AG04450 (cell line): ENCODE measurements around the gene COL6A3. TPM values are rescaled to one million over a fixed set of nuclear protein-coding genes. Genes with fewer than 3 reads are reported as not detected.

ENCODE experiments used
- CTCF ChIA-PET: fragments of 300-600, 350-600 bp; formaldehyde crosslinking; extraction: SDS; loops from one replicate; lab custom pipeline; 2022; ENCODE audit warnings: antibody characterized with exemption, inconsistent platforms; lab: Charles Lee
- POLR2A ChIA-PET: fragments of 350-600 bp; formaldehyde crosslinking; extraction: SDS; loops from one replicate; lab custom pipeline; 2021; ENCODE audit warnings: antibody characterized with exemption, inconsistent platforms; lab: Yijun Ruan, JAX
- DNase-seq: peaks from one replicate; pipeline ENCODE4 v3.0.0-alpha.2; 2011; ENCODE audit warnings: low read depth, low spot score
- H3K27ac ChIP-seq: one replicate; pipeline ENCODE4 v1.5.1; 2012; ENCODE audit warnings: low read depth, low read length, control low read depth
- H3K27me3 ChIP-seq: one replicate; pipeline ENCODE4 v1.6.0; 2012; ENCODE audit warnings: low read length; ENCODE audit not compliant: control insufficient read depth, insufficient read depth
- H3K4me3 ChIP-seq: 2 replicates; pipeline ENCODE4 v1.5.1; 2011; ENCODE audit warnings: mild to moderate bottlenecking, low read depth, low read length, control low read depth
- H3K9me3 ChIP-seq: 2 replicates; pipeline ENCODE4 v1.5.1; 2012; ENCODE audit warnings: low read length; ENCODE audit not compliant: control insufficient read depth, insufficient read depth
- CTCF ChIP-seq: IDR thresholded peaks from 2 replicates; pipeline ENCODE4 v1.5.1; 2011; ENCODE audit warnings: low read depth, low read length, control low read depth, inconsistent platforms
- polyA plus RNA-seq: library from polyadenylated mRNA; depleted of rRNA; stranded (reverse); fragments of >200 nt; gene quantifications from 2 replicates; pipeline ENCODE4 v1.2.3, GENCODE V29; 2011

COL6A3 gene
- polyA plus RNA-seq, 1 experiment, result 1,384 TPM

GRCh38 chr2:237297421-237298150 lies 116.4 kb downstream of the COL6A3 start:
- Histone ChIP-seq H3K27ac (peak overlapping the region; percentile 69), H3K9me3 (no peaks in the 10 kb centered on the region), H3K27me3 (no peaks in the 10 kb centered on the region), H3K4me3 (no peak overlapping the region)
- ChIA-PET POLR2A (interaction anchor here (0.5 kb wide), 1 partner anchor 96 kb away, joined by 4 read pairs; no protein-coding TSS in a partner anchor), CTCF (no interaction called here)
- DNase-seq, result no peak
- TF ChIP-seq CTCF, result no peak

GRCh38 chr2:237296756-237297155 lies 117.2 kb downstream of the COL6A3 start:
- CTCF ChIA-PET, result no interaction called here
- no peak overlapping the region for H3K4me3 ChIP-seq
- POLR2A ChIA-PET, result no interaction called here
- no peak for TF ChIP-seq CTCF
- H3K27ac ChIP-seq, result peak overlapping the region; percentile 69
- H3K9me3 ChIP-seq, result no peaks in the 10 kb centered on the region
- H3K27me3 ChIP-seq, result no peaks in the 10 kb centered on the region
- no peak for DNase-seq

- H3K4me3 ChIP-seq, result no peak overlapping the region
- H3K9me3 ChIP-seq, result no peaks in the 10 kb centered on the region
- H3K27me3 ChIP-seq, result no peaks in the 10 kb centered on the region
- H3K27ac ChIP-seq, result no peak overlapping the region
- no peak for DNase-seq
- CTCF ChIA-PET, result interaction anchor here (1.3 kb wide), 1 partner anchor 173 kb away, joined by 5 read pairs; no protein-coding TSS in a partner anchor
- POLR2A ChIA-PET, result no interaction called here
- no peak for TF ChIP-seq CTCF
These were observed 118.0 kb downstream of the COL6A3 start for GRCh38 chr2:237295889-237296480.

- no peak for TF ChIP-seq CTCF
- H3K9me3 ChIP-seq, result no peaks in the 10 kb centered on the region
- no peaks in the 10 kb centered on the region for H3K27me3 ChIP-seq
- no peak overlapping the region for H3K4me3 ChIP-seq
- H3K27ac ChIP-seq, result peak overlapping the region; percentile 42
- ChIA-PET POLR2A (interaction anchor here (0.5 kb wide), 1 partner anchor 16 kb away, joined by 3 read pairs; no protein-coding TSS in a partner anchor), CTCF (interaction anchor here (1.0 to 2.2 kb wide), 4 partner anchors 21 to 172 kb away, joined by 4 to 8 read pairs (median 6); no protein-coding TSS in a partner anchor)
- no peak for DNase-seq
These were observed 119.5 kb downstream of the COL6A3 start for GRCh38 chr2:237294460-237294859.

GRCh38 chr2:237293978-237294377 lies 120.0 kb downstream of the COL6A3 start:
- ChIA-PET POLR2A (interaction anchor here (0.5 kb wide), 1 partner anchor 17 kb away, joined by 3 read pairs; no protein-coding TSS in a partner anchor), CTCF (interaction anchor here (1.0 to 2.2 kb wide), 3 partner anchors 21 to 172 kb away, joined by 4 to 8 read pairs (median 7); no protein-coding TSS in a partner anchor)
- Histone ChIP-seq H3K9me3 (no peaks in the 10 kb centered on the region), H3K27ac (no peak overlapping the region), H3K4me3 (no peak overlapping the region), H3K27me3 (no peaks in the 10 kb centered on the region)
- TF ChIP-seq CTCF, result no peak
- DNase-seq, result no peak
